ENCODE results near the gene AKAP1. TPM values are rescaled to one million over a fixed set of nuclear protein-coding genes. Genes with fewer than 3 reads are reported as not detected.

The AKAP1 gene
- total RNA-seq: 9.1 and 13.9 TPM in 2 replicates
- 4.8 and 12.8 TPM in 2 replicates for polyA plus RNA-seq
- 4.7 and 7.4 TPM in 2 replicates for polyA plus RNA-seq (2012)
- 54.4 and 102 TPM in 2 replicates for polyA minus RNA-seq (ENCODE audit: low replicate concordance)

GRCh38 chr17:57084802-57085447 lies at the start of gene AKAP1:
AKAP1 (plus strand) TSS chr17:57085246; CDS start chr17:57105465, 20,219 bp downstream.
- Histone ChIP-seq H3K4me1 (ENCODE audit: control insufficient read depth, extremely low read depth, insufficient read depth, low read length) (peaks cover 2% of the 10 kb centered on the region), H3K4me2 (ENCODE audit: extremely low read depth, insufficient read depth, low read length) (peak within 1 kb of the TSS; percentile 95), H3K36me3 (ENCODE audit: control insufficient read depth, insufficient read depth, low read length) (no peaks in the 10 kb centered on the region), H2AFZ (ENCODE audit: low read length) (peak within 1 kb of the TSS; percentile 87), H3K79me2 (ENCODE audit: control insufficient read depth, insufficient read depth, low read length) (peaks cover 2% of the 10 kb centered on the region), H3K4me3 (replicated peaks in 1 of 4; ENCODE audit: control extremely low read depth in 1 of 4, insufficient read depth in 1 of 4, low read depth in 3 of 4, low read length in 4 of 4) (peak within 1 kb of the TSS; percentile 74 to 98 (median 80)), H3K9me3 (ENCODE audit: control insufficient read depth, insufficient read depth, low read depth, low read length) (no peaks in the 10 kb centered on the region), H3K27ac (ENCODE audit: insufficient read depth, low read length) (peak within 1 kb of the TSS; percentile 93), H4K20me1 (ENCODE audit: control insufficient read depth, extremely low read depth, insufficient read depth, low read length) (no peaks in the 10 kb centered on the region), H3K27me3 (ENCODE audit: control insufficient read depth, insufficient read depth, low read length) (no peaks in the 10 kb centered on the region), H3K9ac (ENCODE audit: insufficient read depth, low read length) (peak within 1 kb of the TSS; percentile 95)
- no peak for TF ChIP-seq EZH2 (IDR thresholded peaks at IDR 0.05; ENCODE audit: low read length, missing control alignments)
- TF ChIP-seq, protein P1, sequence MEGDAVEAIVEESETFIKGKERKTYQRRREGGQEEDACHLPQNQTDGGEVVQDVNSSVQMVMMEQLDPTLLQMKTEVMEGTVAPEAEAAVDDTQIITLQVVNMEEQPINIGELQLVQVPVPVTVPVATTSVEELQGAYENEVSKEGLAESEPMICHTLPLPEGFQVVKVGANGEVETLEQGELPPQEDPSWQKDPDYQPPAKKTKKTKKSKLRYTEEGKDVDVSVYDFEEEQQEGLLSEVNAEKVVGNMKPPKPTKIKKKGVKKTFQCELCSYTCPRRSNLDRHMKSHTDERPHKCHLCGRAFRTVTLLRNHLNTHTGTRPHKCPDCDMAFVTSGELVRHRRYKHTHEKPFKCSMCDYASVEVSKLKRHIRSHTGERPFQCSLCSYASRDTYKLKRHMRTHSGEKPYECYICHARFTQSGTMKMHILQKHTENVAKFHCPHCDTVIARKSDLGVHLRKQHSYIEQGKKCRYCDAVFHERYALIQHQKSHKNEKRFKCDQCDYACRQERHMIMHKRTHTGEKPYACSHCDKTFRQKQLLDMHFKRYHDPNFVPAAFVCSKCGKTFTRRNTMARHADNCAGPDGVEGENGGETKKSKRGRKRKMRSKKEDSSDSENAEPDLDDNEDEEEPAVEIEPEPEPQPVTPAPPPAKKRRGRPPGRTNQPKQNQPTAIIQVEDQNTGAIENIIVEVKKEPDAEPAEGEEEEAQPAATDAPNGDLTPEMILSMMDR (conservative IDR thresholded peaks at IDR 0.05 in 1 of 2, IDR thresholded peaks at IDR 0.05 in 1 of 2; ENCODE audit: low read depth in 1 of 2, low read length in 2 of 2): no peak
- DNase-seq (ENCODE audit: low read depth in 2 of 2): peak; percentile 88 to 93

GRCh38 chr17:57035971-57036481 lies 49.0 kb upstream of the AKAP1 start:
- DNase-seq (ENCODE audit: low read depth in 2 of 2): no peak
- H3K27ac ChIP-seq (ENCODE audit: insufficient read depth, low read length): no peak overlapping the region
- no peaks in the 10 kb centered on the region for H3K9me3 ChIP-seq (ENCODE audit: control insufficient read depth, insufficient read depth, low read depth, low read length)
- peaks cover 3% of the 10 kb centered on the region for H3K27me3 ChIP-seq (ENCODE audit: control insufficient read depth, insufficient read depth, low read length)
- no peaks in the 10 kb centered on the region for H3K4me1 ChIP-seq (ENCODE audit: control insufficient read depth, extremely low read depth, insufficient read depth, low read length)
- no peaks in the 10 kb centered on the region for H3K79me2 ChIP-seq (ENCODE audit: control insufficient read depth, insufficient read depth, low read length)
- H2AFZ ChIP-seq (ENCODE audit: low read length): no peak overlapping the region
- TF ChIP-seq, protein P1 (conservative IDR thresholded peaks at IDR 0.05 in 1 of 2, IDR thresholded peaks at IDR 0.05 in 1 of 2; ENCODE audit: low read depth in 1 of 2, low read length in 2 of 2): no peak
- TF ChIP-seq EZH2 (IDR thresholded peaks at IDR 0.05; ENCODE audit: low read length, missing control alignments): no peak
- no peak overlapping the region for H3K4me3 ChIP-seq (replicated peaks in 1 of 4; ENCODE audit: control extremely low read depth in 1 of 4, insufficient read depth in 1 of 4, low read depth in 3 of 4, low read length in 4 of 4)
- no peaks in the 10 kb centered on the region for H3K36me3 ChIP-seq (ENCODE audit: control insufficient read depth, insufficient read depth, low read length)
- H4K20me1 ChIP-seq (ENCODE audit: control insufficient read depth, extremely low read depth, insufficient read depth, low read length): no peaks in the 10 kb centered on the region
- H3K4me2 ChIP-seq (ENCODE audit: extremely low read depth, insufficient read depth, low read length): no peak overlapping the region
- H3K9ac ChIP-seq (ENCODE audit: insufficient read depth, low read length): no peak overlapping the region

DNA sequence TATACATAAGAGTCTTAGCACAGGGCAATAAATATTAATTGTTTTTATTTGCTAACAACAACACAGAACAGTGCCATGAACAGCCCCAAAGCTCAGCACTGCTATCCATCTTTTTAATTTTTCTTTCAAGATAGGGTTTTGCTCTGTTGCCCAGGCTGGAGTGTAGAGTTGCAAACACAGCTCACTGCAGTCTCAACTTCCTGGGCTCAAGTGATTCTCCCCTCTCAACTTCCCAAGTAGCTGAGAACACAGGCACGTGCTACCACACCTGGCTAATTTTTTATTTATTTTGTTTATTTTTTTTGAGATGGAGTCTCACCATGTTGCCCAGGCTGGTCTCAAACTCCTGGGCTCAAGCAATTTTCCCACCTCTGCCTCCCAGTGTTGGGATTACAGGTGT lies 47.6 kb upstream of the AKAP1 start:
- no peaks in the 10 kb centered on the region for H3K4me1 ChIP-seq (ENCODE audit: control insufficient read depth, extremely low read depth, insufficient read depth, low read length)
- H3K4me2 ChIP-seq (ENCODE audit: extremely low read depth, insufficient read depth, low read length): no peak overlapping the region
- no peak for DNase-seq (ENCODE audit: low read depth in 2 of 2)
- peaks cover 3% of the 10 kb centered on the region for H3K27me3 ChIP-seq (ENCODE audit: control insufficient read depth, insufficient read depth, low read length)
- H3K79me2 ChIP-seq (ENCODE audit: control insufficient read depth, insufficient read depth, low read length): no peaks in the 10 kb centered on the region
- TF ChIP-seq, protein P1 (conservative IDR thresholded peaks at IDR 0.05 in 1 of 2, IDR thresholded peaks at IDR 0.05 in 1 of 2; ENCODE audit: low read depth in 1 of 2, low read length in 2 of 2): no peak
- TF ChIP-seq EZH2 (IDR thresholded peaks at IDR 0.05; ENCODE audit: low read length, missing control alignments): no peak
- H3K36me3 ChIP-seq (ENCODE audit: control insufficient read depth, insufficient read depth, low read length): no peaks in the 10 kb centered on the region
- H3K4me3 ChIP-seq (replicated peaks in 1 of 4; ENCODE audit: control extremely low read depth in 1 of 4, insufficient read depth in 1 of 4, low read depth in 3 of 4, low read length in 4 of 4): no peak overlapping the region
- H3K27ac ChIP-seq (ENCODE audit: insufficient read depth, low read length): no peak overlapping the region
- H2AFZ ChIP-seq (ENCODE audit: low read length): no peak overlapping the region
- no peak overlapping the region for H3K9ac ChIP-seq (ENCODE audit: insufficient read depth, low read length)
- H4K20me1 ChIP-seq (ENCODE audit: control insufficient read depth, extremely low read depth, insufficient read depth, low read length): no peaks in the 10 kb centered on the region
- no peaks in the 10 kb centered on the region for H3K9me3 ChIP-seq (ENCODE audit: control insufficient read depth, insufficient read depth, low read depth, low read length)
